ENCODE data around the gene CHMP4A. TPM values are rescaled to one million over a fixed set of nuclear protein-coding genes. Genes with fewer than 3 reads are reported as not detected.

CHMP4A gene
- polyA plus RNA-seq, 1 donor (not counting 4 experiments of a cell fraction or from before 2014, with no cell fraction given), result 54.5 TPM

DNA sequence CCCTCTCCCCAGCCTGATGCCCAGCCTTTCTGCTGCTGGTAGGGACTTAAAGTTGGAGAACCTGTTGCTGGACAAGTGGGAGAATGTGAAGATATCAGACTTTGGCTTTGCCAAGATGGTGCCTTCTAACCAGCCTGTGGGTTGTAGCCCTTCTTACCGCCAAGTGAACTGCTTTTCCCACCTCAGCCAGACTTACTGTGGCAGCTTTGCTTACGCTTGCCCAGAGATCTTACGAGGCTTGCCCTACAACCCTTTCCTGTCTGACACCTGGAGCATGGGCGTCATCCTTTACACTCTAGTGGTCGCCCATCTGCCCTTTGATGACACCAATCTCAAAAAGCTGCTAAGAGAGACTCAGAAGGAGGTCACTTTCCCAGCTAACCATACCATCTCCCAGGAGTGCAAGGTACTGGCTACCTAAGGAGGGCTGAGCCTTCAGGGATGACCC, 6.2 kb downstream of the CHMP4A start:
- Histone ChIP-seq H4K20me1 (ENCODE audit: control insufficient read depth, extremely low read depth, insufficient read depth, low read length) (no peaks in the 10 kb centered on the region), H3K9ac (ENCODE audit: control insufficient read depth, extremely low read depth, insufficient read depth, low read length) (no peak overlapping the region), H3K79me2 (ENCODE audit: control insufficient read depth, insufficient read depth, low read length) (peaks cover 4% of the 10 kb centered on the region), H3K36me3 (ENCODE audit: control insufficient read depth in 2 of 2, extremely low read depth in 1 of 2, insufficient read depth in 2 of 2, low read length in 2 of 2) (peaks cover 25 to 30% of the 10 kb centered on the region in 2 experiments), H3K4me3 (ENCODE audit: control insufficient read depth in 2 of 3, extremely low read depth in 1 of 3, insufficient read depth in 2 of 3, low read depth in 1 of 3, low read length in 3 of 3) (no peak overlapping the region), H3K27me3 (ENCODE audit: control insufficient read depth, extremely low read depth, insufficient read depth, low read length) (no peaks in the 10 kb centered on the region), H3K9me1 (ENCODE audit: control insufficient read depth, extremely low read depth, insufficient read depth, low read length) (no peaks in the 10 kb centered on the region), H3K4me2 (ENCODE audit: control insufficient read depth, extremely low read depth, insufficient read depth, low read depth, low read length) (no peak overlapping the region), H3K27ac (ENCODE audit: control insufficient read depth, insufficient read depth, low read length) (no peak overlapping the region), H3K9me3 (ENCODE audit: control insufficient read depth, low read depth, low read length) (no peaks in the 10 kb centered on the region), H2AFZ (ENCODE audit: control insufficient read depth, low read length) (no peak overlapping the region), H3K4me1 (ENCODE audit: control insufficient read depth, extremely low read depth, insufficient read depth, low read length) (no peaks in the 10 kb centered on the region)
- DNase-seq (ENCODE audit: low read depth, low spot score) (no peak), FAIRE-seq (no peak)
- no peak for TF ChIP-seq EZH2 (IDR thresholded peaks at IDR 0.05; ENCODE audit: low read length)
- TF ChIP-seq, protein P1, sequence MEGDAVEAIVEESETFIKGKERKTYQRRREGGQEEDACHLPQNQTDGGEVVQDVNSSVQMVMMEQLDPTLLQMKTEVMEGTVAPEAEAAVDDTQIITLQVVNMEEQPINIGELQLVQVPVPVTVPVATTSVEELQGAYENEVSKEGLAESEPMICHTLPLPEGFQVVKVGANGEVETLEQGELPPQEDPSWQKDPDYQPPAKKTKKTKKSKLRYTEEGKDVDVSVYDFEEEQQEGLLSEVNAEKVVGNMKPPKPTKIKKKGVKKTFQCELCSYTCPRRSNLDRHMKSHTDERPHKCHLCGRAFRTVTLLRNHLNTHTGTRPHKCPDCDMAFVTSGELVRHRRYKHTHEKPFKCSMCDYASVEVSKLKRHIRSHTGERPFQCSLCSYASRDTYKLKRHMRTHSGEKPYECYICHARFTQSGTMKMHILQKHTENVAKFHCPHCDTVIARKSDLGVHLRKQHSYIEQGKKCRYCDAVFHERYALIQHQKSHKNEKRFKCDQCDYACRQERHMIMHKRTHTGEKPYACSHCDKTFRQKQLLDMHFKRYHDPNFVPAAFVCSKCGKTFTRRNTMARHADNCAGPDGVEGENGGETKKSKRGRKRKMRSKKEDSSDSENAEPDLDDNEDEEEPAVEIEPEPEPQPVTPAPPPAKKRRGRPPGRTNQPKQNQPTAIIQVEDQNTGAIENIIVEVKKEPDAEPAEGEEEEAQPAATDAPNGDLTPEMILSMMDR (optimal IDR thresholded peaks at IDR 0.05 in 1 of 3, IDR thresholded peaks at IDR 0.05 in 1 of 3, conservative IDR thresholded peaks at IDR 0.05 in 1 of 3; ENCODE audit: extremely low read depth in 1 of 3, insufficient read depth in 2 of 3, low read length in 3 of 3), result no peak
- dilution Hi-C loops (cut with MboI; ENCODE audit: extremely low pct_ligation_motif_present, low sequenced_read_pairs), result no loop called here

DNA sequence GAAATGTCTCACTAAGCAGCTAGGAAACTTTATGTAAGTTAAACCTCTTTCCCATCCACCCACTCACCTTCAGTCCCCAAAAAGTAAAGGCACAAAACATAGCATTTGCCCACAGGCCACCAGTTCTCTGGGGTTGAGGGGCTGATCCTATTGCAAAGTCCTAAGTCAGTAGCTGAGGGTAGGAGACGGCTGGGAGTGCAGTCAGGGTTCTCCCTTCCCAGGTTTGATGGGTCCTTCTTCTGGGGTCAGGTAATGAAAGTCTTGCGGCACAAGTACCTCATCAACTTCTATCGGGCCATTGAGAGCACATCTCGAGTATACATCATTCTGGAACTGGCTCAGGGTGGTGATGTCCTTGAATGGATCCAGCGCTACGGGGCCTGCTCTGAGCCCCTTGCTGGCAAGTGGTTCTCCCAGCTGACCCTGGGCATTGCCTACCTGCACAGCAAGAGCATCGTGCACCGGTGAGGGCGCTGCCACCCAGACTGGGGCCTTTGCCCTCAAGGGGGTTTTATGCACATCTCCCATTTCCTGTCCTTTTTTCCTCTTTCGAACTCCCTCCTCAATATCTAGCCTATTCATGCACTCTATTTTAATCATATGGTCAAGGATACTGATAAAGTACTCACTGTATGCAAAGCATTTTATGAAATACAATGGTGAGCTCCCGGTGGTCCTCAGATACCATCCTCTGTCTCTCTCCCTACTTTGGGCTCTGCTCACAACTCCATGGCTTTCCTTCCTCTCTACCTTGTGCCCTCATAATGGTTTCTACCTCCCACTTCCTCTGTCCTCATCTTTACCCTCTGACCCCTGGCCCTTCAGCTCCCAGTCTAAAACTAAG, 6.8 kb downstream of the CHMP4A start:
- no peak overlapping the region for H3K9ac ChIP-seq (ENCODE audit: control insufficient read depth, extremely low read depth, insufficient read depth, low read length)
- H3K27ac ChIP-seq (ENCODE audit: control insufficient read depth, insufficient read depth, low read length), result no peak overlapping the region
- H3K36me3 ChIP-seq (ENCODE audit: control insufficient read depth in 2 of 2, extremely low read depth in 1 of 2, insufficient read depth in 2 of 2, low read length in 2 of 2), result peaks cover 25 to 31% of the 10 kb centered on the region in 2 experiments
- H3K4me1 ChIP-seq (ENCODE audit: control insufficient read depth, extremely low read depth, insufficient read depth, low read length), result no peaks in the 10 kb centered on the region
- H3K9me3 ChIP-seq (ENCODE audit: control insufficient read depth, low read depth, low read length), result no peaks in the 10 kb centered on the region
- no peak for DNase-seq (ENCODE audit: low read depth, low spot score)
- H3K4me2 ChIP-seq (ENCODE audit: control insufficient read depth, extremely low read depth, insufficient read depth, low read depth, low read length), result no peak overlapping the region
- no peaks in the 10 kb centered on the region for H3K27me3 ChIP-seq (ENCODE audit: control insufficient read depth, extremely low read depth, insufficient read depth, low read length)
- H3K9me1 ChIP-seq (ENCODE audit: control insufficient read depth, extremely low read depth, insufficient read depth, low read length), result no peaks in the 10 kb centered on the region
- no peak overlapping the region for H2AFZ ChIP-seq (ENCODE audit: control insufficient read depth, low read length)
- peaks cover 3% of the 10 kb centered on the region for H3K79me2 ChIP-seq (ENCODE audit: control insufficient read depth, insufficient read depth, low read length)
- TF ChIP-seq, protein P1 (optimal IDR thresholded peaks at IDR 0.05 in 1 of 3, IDR thresholded peaks at IDR 0.05 in 1 of 3, conservative IDR thresholded peaks at IDR 0.05 in 1 of 3; ENCODE audit: extremely low read depth in 1 of 3, insufficient read depth in 2 of 3, low read length in 3 of 3), result no peak
- no peak for TF ChIP-seq EZH2 (IDR thresholded peaks at IDR 0.05; ENCODE audit: low read length)
- dilution Hi-C loops (cut with MboI; ENCODE audit: extremely low pct_ligation_motif_present, low sequenced_read_pairs), result no loop called here
- H3K4me3 ChIP-seq (ENCODE audit: control insufficient read depth in 2 of 3, extremely low read depth in 1 of 3, insufficient read depth in 2 of 3, low read depth in 1 of 3, low read length in 3 of 3), result no peak overlapping the region
- no peak for FAIRE-seq
- no peaks in the 10 kb centered on the region for H4K20me1 ChIP-seq (ENCODE audit: control insufficient read depth, extremely low read depth, insufficient read depth, low read length)

Data from keratinocyte (primary cell).